Progenitor cell of endocrine pancreas (in vitro differentiated cells): Measurements from ENCODE around the gene GSTO1. TPM values are rescaled to one million over a fixed set of nuclear protein-coding genes. Genes with fewer than 3 reads are reported as not detected.

Source experiments
- DNase-seq: peaks from one replicate; pipeline ENCODE4 v3.0.0; 2021; ENCODE audit warnings: low spot score; ENCODE audit not compliant: unreplicated experiment
- H3K27ac Mint-ChIP-seq: 2 replicates; pipeline ENCODE4 v1.8.0; 2021; ENCODE audit warnings: mild to moderate bottlenecking, moderate library complexity, mixed read lengths
- H3K27me3 Mint-ChIP-seq: 2 replicates; pipeline ENCODE4 v1.8.0; 2021; ENCODE audit warnings: mixed read lengths
- H3K36me3 Mint-ChIP-seq: 2 replicates; pipeline ENCODE4 v1.8.0; 2022; ENCODE audit warnings: mixed read lengths; ENCODE audit not compliant: insufficient read depth
- H3K4me1 Mint-ChIP-seq: 2 replicates; pipeline ENCODE4 v1.8.0; 2021; ENCODE audit warnings: low read depth, mixed read lengths
- H3K4me3 Mint-ChIP-seq: 2 replicates; pipeline ENCODE4 v1.8.0; 2021; ENCODE audit warnings: low read depth, mild to moderate bottlenecking, moderate library complexity, mixed read lengths
- H3K9me3 Mint-ChIP-seq: 2 replicates; pipeline ENCODE4 v1.8.0; 2021; ENCODE audit warnings: low read depth, mixed read lengths
- total RNA-seq: library from RNA; stranded (reverse); gene quantifications from 2 replicates; pipeline ENCODE4 v1.2.1, GENCODE V29; 2021
- TF ChIP-seq, protein P1 (sequence below): fragments of 200-600 bp; sonication (generic); IDR thresholded peaks from one replicate; pipeline ENCODE4 v1.5.0; 2021; ENCODE audit warnings: antibody characterized with exemption, mild to moderate bottlenecking; ENCODE audit not compliant: unreplicated experiment

The GSTO1 gene
- total RNA-seq, 1 donor from 2014 or later, result 107 TPM

DNA sequence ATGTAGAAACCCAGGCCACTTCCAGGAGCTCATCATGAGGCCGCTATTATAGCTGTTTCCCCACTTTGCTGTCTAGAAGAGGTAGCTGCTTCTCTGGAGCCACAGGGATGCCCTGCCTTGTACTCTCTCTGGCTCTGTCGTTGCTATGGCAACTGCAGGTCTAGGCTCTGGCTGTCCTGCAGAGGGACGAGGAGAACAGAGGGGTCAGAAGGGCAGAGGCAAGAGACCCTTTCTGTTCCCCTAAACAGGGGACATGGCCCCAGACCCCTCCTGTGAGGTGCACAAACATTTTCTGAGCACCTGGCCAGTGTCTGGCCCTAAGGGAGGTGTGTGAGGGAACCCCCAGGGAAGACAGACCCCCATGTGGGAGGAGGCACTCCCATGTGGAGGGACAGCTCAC is 52.2 kb downstream of the GSTO1 start:
- H3K36me3 Mint-ChIP-seq, result peaks cover 3% of the 10 kb centered on the region
- H3K27me3 Mint-ChIP-seq, result peaks cover 5% of the 10 kb centered on the region
- no peak overlapping the region for H3K27ac Mint-ChIP-seq
- no peak for DNase-seq
- peaks cover 5% of the 10 kb centered on the region for H3K9me3 Mint-ChIP-seq
- no peak overlapping the region for H3K4me3 Mint-ChIP-seq
- H3K4me1 Mint-ChIP-seq, result peaks cover 1% of the 10 kb centered on the region
- TF ChIP-seq, protein P1, sequence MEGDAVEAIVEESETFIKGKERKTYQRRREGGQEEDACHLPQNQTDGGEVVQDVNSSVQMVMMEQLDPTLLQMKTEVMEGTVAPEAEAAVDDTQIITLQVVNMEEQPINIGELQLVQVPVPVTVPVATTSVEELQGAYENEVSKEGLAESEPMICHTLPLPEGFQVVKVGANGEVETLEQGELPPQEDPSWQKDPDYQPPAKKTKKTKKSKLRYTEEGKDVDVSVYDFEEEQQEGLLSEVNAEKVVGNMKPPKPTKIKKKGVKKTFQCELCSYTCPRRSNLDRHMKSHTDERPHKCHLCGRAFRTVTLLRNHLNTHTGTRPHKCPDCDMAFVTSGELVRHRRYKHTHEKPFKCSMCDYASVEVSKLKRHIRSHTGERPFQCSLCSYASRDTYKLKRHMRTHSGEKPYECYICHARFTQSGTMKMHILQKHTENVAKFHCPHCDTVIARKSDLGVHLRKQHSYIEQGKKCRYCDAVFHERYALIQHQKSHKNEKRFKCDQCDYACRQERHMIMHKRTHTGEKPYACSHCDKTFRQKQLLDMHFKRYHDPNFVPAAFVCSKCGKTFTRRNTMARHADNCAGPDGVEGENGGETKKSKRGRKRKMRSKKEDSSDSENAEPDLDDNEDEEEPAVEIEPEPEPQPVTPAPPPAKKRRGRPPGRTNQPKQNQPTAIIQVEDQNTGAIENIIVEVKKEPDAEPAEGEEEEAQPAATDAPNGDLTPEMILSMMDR, result no peak

DNA sequence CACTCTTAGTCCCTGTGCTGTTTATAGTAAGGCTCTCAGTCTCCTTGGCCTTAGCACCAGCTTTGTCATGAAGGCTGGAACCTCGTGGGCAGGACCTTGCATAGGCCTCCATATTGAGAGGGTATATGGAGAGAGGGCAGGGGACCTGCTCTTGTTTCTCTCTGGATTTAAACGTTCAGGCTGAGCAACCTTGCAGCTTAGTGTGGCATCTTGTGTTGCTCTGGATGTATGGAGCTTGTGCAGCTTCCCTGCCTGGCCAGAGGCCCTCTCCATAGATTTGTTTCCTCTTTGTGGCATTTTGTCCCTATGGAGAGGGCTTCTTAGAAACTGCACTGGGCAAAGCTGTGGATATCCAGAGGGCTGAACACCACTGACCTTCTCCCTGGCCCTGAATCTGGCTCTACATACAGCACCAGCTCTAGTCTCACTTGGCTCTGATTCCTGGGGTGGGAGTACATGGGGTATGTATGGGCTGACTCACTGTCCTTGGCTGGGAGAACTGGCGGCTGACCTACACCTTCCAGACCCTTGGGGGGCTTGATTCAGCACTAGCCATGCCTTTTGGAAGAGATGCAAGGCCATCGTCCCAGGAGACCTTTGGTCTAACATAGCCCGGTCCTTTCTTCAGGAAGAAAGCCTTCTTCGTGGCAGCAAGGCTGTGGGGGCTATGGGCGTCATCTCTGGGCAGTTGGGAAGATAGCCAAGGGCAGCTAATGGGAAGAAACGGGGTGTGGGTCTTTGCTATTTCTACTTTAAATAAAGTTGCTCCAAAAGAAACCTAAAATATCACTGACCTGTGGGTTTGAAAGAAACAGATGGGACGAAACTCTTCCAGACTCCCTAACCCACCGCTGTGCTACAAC is 53.1 kb downstream of the GSTO1 start:
- no peak for DNase-seq
- no peak overlapping the region for H3K4me3 Mint-ChIP-seq

DNA sequence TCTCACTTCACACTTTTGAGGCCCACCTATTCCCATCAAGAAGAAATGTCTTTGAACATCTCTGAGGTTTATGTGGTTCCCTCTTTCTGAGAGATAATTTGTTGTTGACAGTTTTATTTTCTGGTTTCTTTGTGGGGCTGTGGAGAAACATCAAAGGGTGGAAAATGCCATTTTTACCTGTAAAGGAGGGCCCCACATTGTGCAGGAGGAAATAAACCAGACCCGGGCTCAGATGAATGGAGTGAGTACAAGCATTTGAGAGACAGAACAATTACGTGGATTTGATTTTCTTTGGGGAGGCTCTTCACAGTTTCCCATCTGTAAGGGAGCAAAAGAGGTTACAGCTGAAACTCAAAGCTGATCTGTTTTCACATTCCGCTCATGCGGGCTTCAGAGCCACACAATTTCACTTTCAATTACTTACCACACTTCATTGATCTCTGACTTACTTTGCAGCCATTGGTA is 53.8 kb downstream of the GSTO1 start:
- TF ChIP-seq, protein P1, result no peak
- peaks cover 1% of the 10 kb centered on the region for H3K4me1 Mint-ChIP-seq
- peaks cover under 1% of the 10 kb centered on the region for H3K9me3 Mint-ChIP-seq
- peaks cover 5% of the 10 kb centered on the region for H3K27me3 Mint-ChIP-seq
- no peak overlapping the region for H3K27ac Mint-ChIP-seq
- DNase-seq, result no peak
- H3K4me3 Mint-ChIP-seq, result no peak overlapping the region
- H3K36me3 Mint-ChIP-seq, result peaks cover 4% of the 10 kb centered on the region

More for the DNA sequence above, 53.1 kb downstream of the GSTO1 start:
- Mint-ChIP-seq H3K4me1 (peaks cover 1% of the 10 kb centered on the region), H3K27me3 (peaks cover 5% of the 10 kb centered on the region), H3K9me3 (peaks cover 5% of the 10 kb centered on the region), H3K27ac (no peak overlapping the region), H3K36me3 (peaks cover 3% of the 10 kb centered on the region)
- TF ChIP-seq, protein P1, result no peak

DNA sequence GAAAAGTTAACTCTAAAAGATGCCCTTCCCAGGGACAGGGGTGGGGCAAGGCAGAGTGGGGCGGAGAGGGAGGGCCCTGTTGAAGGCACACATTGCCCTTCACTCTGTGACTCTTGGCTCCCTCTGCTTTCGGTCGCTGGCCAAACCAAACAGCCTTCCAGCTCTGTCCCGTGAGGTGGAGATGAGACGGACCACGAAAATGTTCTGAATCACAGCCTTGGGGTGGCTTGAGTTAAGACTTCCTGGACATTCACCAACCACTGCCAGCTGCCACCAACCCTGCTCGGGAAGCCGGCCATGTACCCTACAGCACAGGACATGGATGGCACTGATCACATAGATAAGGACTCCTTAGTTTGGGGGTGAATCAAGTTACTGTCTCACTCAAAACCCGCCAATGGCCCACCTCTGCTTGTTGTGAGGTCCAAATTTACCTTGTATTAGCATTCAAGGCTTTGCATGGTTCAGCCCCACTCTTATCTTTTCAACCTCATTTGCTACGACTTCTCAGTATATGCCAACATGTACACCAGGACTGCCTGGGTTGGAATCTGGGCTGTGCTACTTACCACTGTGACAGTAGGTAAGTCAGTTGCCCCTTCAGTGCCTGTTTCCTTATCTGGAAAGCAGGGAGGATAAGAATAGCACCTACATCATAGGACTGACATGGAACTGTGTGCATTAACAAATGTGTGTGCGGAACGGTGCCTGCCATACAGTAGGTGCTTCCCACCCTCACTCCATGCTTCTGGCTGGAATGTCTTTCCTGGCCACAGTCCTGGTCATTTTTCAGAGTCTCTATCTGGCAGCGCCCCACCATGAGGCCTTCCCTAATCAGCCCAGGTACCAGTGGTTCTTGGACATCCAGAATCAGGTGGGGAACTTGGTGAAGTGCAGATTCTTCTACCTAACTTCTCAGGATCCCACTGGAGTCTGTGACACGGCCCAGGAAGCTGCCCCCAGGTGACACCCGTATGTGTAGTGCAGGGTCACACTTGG is 55.6 kb downstream of the GSTO1 start:
- TF ChIP-seq, protein P1, result no peak
- peaks cover 5% of the 10 kb centered on the region for H3K27me3 Mint-ChIP-seq
- H3K9me3 Mint-ChIP-seq, result no peaks in the 10 kb centered on the region
- DNase-seq, result no peak
- peaks cover 1% of the 10 kb centered on the region for H3K4me1 Mint-ChIP-seq
- no peak overlapping the region for H3K27ac Mint-ChIP-seq
- H3K36me3 Mint-ChIP-seq, result peaks cover 4% of the 10 kb centered on the region
- H3K4me3 Mint-ChIP-seq, result no peak overlapping the region

DNA sequence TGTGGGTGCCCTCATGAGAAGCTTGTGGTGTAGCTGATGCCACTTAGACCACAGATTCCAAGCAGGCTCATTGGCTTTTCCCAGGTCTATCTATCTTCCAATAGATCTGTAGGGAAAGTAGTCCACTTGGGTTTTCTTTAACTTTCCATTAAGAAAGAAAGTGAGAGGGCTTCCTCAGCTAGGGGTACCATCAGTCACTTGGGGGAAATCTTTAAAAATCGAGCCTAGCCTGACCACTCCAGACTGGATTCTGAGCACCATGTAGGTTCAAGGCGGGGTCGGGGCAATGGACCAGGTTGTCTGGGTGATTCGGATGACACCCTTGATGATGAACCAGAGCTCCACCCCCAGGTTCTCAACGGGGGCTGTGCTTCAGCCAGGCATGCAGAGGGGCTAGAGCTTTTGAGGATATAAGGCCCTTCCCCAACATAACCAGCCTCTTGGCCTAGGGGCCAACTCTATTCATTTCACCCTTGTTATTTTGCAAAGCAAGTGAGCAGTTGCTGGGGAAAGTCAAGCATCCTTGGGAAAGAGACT is 56.6 kb downstream of the GSTO1 start:
- no peak overlapping the region for H3K27ac Mint-ChIP-seq
- TF ChIP-seq, protein P1, result no peak

More for the DNA sequence above, 56.6 kb downstream of the GSTO1 start:
- H3K4me3 Mint-ChIP-seq, result no peak overlapping the region
- no peaks in the 10 kb centered on the region for H3K4me1 Mint-ChIP-seq
- H3K9me3 Mint-ChIP-seq, result no peaks in the 10 kb centered on the region
- no peaks in the 10 kb centered on the region for H3K27me3 Mint-ChIP-seq
- H3K36me3 Mint-ChIP-seq, result peaks cover 4% of the 10 kb centered on the region
- DNase-seq, result no peak
